K562 (cell line): ENCODE data around the gene FAM174C. TPM values are rescaled to one million over a fixed set of nuclear protein-coding genes. Genes with fewer than 3 reads are reported as not detected.

Experiments used
- CHD1 ChIP-seq: fragments of 200-600 bp; sonication (generic); IDR thresholded peaks from one replicate; pipeline ENCODE4 v1.6.1; 2012; ENCODE audit warnings: mild to moderate bottlenecking, moderate library complexity, low read length, inconsistent platforms
- ESRRA ChIP-seq: fragments of 450-650 bp; IDR thresholded peaks from 2 replicates; pipeline ENCODE4 v1.6.1; 2014; ENCODE audit warnings: low read depth, mild to moderate bottlenecking, moderate library complexity, borderline replicate concordance
- ETV6 ChIP-seq, 3 experiments: fragments of 150-350 bp in 1 of 3; sonication (generic) in 1 of 3; formaldehyde crosslinking in 1 of 3; IDR thresholded peaks; 2 replicates each; pipeline versions ENCODE4 v1.6.1 to v1.8.0; 2014 to 2022; ENCODE audit warnings: borderline replicate concordance in 2 of 3, low read depth in 2 of 3, antibody characterized with exemption in 1 of 3, low read length in 1 of 3, mild to moderate bottlenecking in 1 of 3, missing genetic modification reagents in 1 of 3
- EZH2 ChIP-seq: IDR thresholded peaks from 2 replicates; pipeline ENCODE4 v1.6.1; 2012; ENCODE audit warnings: low read depth, mild to moderate bottlenecking, inconsistent platforms, low read length, borderline replicate concordance
- FOXA3 ChIP-seq, 2 experiments: fragments of 450-650 bp in 1 of 2; sonication (generic) in 1 of 2; formaldehyde crosslinking; IDR thresholded peaks in 1 of 2; conservative IDR thresholded peaks in 1 of 2; 2 replicates each; pipeline versions ENCODE4 v1.4.0 to v1.8.0; 2020 to 2022; ENCODE audit warnings: mild to moderate bottlenecking in 2 of 2, missing genetic modification reagents in 1 of 2
- MBD2 ChIP-seq: sonication (generic); IDR thresholded peaks from 2 replicates; pipeline ENCODE4 v1.6.1; 2016; ENCODE audit warnings: low read depth, borderline replicate concordance
- RBM34 ChIP-seq: fragments of 200-400 bp; formaldehyde crosslinking; IDR thresholded peaks from 2 replicates; pipeline ENCODE4 v1.6.1; 2018; ENCODE audit warnings: low read length, borderline replicate concordance; ENCODE audit not compliant: insufficient read depth
- polyA plus RNA-seq, 8 experiments: library from polyadenylated mRNA; depleted of rRNA in 4 of 8; stranded (reverse) in 5 of 8; unstranded in 3 of 8; fragments of >200 nt; fragmentation: Nextera tagmentation in 2 of 8; fragmentation: Illumina TruSeq in 1 of 8; extraction: Ambion mirVana in 2 of 8; extraction: Trizol in 1 of 8; gene quantifications; 2 replicates each; pipeline versions ENCODE4 v1.2.1 to v1.2.3, GENCODE V29; 2011 to 2014; ENCODE audit warnings: inconsistent platforms in 1 of 8, missing spikeins in 1 of 8
- total RNA-seq, 7 experiments: library from RNA; depleted of rRNA in 6 of 7; stranded (reverse); fragments of >200 nt in 6 of 7; fragmentation: Illumina TruSeq in 2 of 7; extraction: Trizol in 2 of 7; gene quantifications; 2 replicates each; pipeline versions ENCODE4 v1.2.1 to v1.2.3, GENCODE V29; 2011 to 2021; ENCODE audit warnings: low replicate concordance in 1 of 7
- TF ChIP-seq, protein P1 (sequence below): fragments of 450-650 bp; formaldehyde crosslinking; conservative IDR thresholded peaks from 2 replicates; pipeline ENCODE4 v1.4.0; 2022; ENCODE audit warnings: mild to moderate bottlenecking, missing genetic modification characterization
- TF ChIP-seq, protein P2 (sequence below): fragments of 250-450 bp; sonication (Bioruptor Pico); IDR thresholded peaks from 2 replicates; pipeline ENCODE4 v1.4.0; 2020
- TF ChIP-seq, protein P3 (sequence below), 2 experiments: IDR thresholded peaks; 2 replicates each; pipeline ENCODE4 v1.6.1; 2012; ENCODE audit warnings: improper control_type of control experiment in 2 of 2, low read depth in 2 of 2, low read length in 2 of 2, borderline replicate concordance in 1 of 2
- TF ChIP-seq, protein P4 (sequence below): sonication (generic); formaldehyde crosslinking; IDR thresholded peaks from 2 replicates; pipeline ENCODE4 v1.8.0; 2022; ENCODE audit warnings: mild to moderate bottlenecking, missing genetic modification reagents
- TF ChIP-seq, protein P5 (sequence below), 2 experiments: fragments of 150-350 bp in 1 of 2; IDR thresholded peaks; 2 replicates each; pipeline ENCODE4 v1.6.1; 2012 to 2016; ENCODE audit warnings: low read depth in 2 of 2, low read length in 2 of 2, mild to moderate bottlenecking in 1 of 2, moderate library complexity in 1 of 2
- TF ChIP-seq, protein P6 (sequence below): fragments of 450-650 bp; IDR thresholded peaks from 2 replicates; pipeline ENCODE4 v1.6.1; 2016; ENCODE audit warnings: low read depth, mild to moderate bottlenecking, moderate library complexity

Gene FAM174C
- total and polyA plus RNA-seq, 9 of the 15 experiments (the other 6 are each of a cell fraction or from before 2014, with no cell fraction given) = 0.66 to 89.6 (median 20.3) TPM

DNA sequence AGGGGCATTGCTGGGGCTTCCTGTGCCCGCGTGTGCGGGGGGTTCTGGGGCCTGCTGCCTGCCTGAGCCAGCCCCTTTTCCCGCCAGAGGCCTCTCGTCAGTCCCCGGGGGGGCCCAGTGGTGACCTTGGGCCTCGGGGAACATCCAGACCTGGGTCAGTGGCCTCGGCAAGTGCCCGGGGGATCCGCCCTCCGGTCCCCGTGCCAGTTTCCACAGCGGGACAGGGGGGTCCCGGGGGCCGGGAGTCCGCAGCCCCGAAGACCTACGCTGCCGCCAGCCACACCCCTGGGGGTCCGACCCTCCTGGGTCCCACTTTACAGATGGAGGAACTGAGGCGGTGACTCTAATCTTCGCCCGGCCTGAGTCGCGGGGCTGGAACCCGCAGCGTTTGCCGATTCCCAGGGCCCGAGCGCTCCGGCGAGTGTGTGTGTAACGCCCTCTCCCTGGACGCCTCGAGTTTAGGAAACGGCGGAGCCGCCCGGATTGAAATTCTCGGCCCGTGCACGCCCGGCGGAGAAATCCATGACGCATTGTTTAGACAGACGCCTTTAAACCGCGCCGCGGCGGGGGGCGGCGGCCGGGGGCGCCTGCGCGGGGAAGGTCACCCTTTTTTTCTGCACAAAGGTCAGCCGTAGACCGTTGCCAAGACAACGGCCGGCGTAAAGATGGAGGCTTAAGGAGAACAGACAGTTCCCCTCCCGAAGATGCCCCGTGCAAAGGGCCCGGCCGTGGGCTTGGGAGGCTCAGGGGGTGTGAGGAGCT lies 49.7 kb downstream of the FAM174C start (continued):
- TF ChIP-seq, protein P1, sequence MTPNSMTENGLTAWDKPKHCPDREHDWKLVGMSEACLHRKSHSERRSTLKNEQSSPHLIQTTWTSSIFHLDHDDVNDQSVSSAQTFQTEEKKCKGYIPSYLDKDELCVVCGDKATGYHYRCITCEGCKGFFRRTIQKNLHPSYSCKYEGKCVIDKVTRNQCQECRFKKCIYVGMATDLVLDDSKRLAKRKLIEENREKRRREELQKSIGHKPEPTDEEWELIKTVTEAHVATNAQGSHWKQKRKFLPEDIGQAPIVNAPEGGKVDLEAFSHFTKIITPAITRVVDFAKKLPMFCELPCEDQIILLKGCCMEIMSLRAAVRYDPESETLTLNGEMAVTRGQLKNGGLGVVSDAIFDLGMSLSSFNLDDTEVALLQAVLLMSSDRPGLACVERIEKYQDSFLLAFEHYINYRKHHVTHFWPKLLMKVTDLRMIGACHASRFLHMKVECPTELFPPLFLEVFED (CRISPR knock-in tag) = no peak
- TF ChIP-seq, protein P2, sequence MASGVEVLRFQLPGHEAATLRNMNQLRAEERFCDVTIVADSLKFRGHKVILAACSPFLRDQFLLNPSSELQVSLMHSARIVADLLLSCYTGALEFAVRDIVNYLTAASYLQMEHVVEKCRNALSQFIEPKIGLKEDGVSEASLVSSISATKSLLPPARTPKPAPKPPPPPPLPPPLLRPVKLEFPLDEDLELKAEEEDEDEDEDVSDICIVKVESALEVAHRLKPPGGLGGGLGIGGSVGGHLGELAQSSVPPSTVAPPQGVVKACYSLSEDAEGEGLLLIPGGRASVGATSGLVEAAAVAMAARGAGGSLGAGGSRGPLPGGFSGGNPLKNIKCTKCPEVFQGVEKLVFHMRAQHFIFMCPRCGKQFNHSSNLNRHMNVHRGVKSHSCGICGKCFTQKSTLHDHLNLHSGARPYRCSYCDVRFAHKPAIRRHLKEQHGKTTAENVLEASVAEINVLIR (CRISPR knock-in tag) = 0 out of 2 replicates have a peak, but pooled peaks have one; percentile 25
- TF ChIP-seq EZH2 (no peak), MBD2 (no peak), ETV6 (IDR thresholded peaks at IDR 0.05; ENCODE audit: borderline replicate concordance in 1 of 2, low read depth in 2 of 2, low read length in 1 of 2) (no peak), ETV6 (CRISPR knock-in tag; IDR thresholded peaks at IDR 0.05; ENCODE audit: borderline replicate concordance) (no peak), CHD1 (no peak), ESRRA (peak; percentile 94), RBM34 (no peak), FOXA3 (CRISPR knock-in tag; conservative IDR thresholded peaks at IDR 0.05 in 1 of 2, IDR thresholded peaks at IDR 0.05 in 1 of 2) (peak in 1 of 2 experiments; percentile 49; a peak in 1 of 4 replicates)
- TF ChIP-seq, protein P3, sequence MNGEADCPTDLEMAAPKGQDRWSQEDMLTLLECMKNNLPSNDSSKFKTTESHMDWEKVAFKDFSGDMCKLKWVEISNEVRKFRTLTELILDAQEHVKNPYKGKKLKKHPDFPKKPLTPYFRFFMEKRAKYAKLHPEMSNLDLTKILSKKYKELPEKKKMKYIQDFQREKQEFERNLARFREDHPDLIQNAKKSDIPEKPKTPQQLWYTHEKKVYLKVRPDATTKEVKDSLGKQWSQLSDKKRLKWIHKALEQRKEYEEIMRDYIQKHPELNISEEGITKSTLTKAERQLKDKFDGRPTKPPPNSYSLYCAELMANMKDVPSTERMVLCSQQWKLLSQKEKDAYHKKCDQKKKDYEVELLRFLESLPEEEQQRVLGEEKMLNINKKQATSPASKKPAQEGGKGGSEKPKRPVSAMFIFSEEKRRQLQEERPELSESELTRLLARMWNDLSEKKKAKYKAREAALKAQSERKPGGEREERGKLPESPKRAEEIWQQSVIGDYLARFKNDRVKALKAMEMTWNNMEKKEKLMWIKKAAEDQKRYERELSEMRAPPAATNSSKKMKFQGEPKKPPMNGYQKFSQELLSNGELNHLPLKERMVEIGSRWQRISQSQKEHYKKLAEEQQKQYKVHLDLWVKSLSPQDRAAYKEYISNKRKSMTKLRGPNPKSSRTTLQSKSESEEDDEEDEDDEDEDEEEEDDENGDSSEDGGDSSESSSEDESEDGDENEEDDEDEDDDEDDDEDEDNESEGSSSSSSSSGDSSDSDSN (IDR thresholded peaks at IDR 0.05; ENCODE audit: borderline replicate concordance in 1 of 2, low read depth in 2 of 2, low read length in 2 of 2) = 0 out of 4 replicates have a peak, but pooled peaks of 1 of the 2 experiments have one; percentile 53
- TF ChIP-seq, protein P4, sequence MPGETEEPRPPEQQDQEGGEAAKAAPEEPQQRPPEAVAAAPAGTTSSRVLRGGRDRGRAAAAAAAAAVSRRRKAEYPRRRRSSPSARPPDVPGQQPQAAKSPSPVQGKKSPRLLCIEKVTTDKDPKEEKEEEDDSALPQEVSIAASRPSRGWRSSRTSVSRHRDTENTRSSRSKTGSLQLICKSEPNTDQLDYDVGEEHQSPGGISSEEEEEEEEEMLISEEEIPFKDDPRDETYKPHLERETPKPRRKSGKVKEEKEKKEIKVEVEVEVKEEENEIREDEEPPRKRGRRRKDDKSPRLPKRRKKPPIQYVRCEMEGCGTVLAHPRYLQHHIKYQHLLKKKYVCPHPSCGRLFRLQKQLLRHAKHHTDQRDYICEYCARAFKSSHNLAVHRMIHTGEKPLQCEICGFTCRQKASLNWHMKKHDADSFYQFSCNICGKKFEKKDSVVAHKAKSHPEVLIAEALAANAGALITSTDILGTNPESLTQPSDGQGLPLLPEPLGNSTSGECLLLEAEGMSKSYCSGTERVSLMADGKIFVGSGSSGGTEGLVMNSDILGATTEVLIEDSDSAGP = 0 out of 2 replicates have a peak, but pooled peaks have one; percentile 27
- TF ChIP-seq, protein P5, sequence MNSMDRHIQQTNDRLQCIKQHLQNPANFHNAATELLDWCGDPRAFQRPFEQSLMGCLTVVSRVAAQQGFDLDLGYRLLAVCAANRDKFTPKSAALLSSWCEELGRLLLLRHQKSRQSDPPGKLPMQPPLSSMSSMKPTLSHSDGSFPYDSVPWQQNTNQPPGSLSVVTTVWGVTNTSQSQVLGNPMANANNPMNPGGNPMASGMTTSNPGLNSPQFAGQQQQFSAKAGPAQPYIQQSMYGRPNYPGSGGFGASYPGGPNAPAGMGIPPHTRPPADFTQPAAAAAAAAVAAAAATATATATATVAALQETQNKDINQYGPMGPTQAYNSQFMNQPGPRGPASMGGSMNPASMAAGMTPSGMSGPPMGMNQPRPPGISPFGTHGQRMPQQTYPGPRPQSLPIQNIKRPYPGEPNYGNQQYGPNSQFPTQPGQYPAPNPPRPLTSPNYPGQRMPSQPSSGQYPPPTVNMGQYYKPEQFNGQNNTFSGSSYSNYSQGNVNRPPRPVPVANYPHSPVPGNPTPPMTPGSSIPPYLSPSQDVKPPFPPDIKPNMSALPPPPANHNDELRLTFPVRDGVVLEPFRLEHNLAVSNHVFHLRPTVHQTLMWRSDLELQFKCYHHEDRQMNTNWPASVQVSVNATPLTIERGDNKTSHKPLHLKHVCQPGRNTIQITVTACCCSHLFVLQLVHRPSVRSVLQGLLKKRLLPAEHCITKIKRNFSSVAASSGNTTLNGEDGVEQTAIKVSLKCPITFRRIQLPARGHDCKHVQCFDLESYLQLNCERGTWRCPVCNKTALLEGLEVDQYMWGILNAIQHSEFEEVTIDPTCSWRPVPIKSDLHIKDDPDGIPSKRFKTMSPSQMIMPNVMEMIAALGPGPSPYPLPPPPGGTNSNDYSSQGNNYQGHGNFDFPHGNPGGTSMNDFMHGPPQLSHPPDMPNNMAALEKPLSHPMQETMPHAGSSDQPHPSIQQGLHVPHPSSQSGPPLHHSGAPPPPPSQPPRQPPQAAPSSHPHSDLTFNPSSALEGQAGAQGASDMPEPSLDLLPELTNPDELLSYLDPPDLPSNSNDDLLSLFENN (IDR thresholded peaks at IDR 0.05; ENCODE audit: low read depth in 2 of 2, low read length in 2 of 2) = no peak
- TF ChIP-seq, protein P6, sequence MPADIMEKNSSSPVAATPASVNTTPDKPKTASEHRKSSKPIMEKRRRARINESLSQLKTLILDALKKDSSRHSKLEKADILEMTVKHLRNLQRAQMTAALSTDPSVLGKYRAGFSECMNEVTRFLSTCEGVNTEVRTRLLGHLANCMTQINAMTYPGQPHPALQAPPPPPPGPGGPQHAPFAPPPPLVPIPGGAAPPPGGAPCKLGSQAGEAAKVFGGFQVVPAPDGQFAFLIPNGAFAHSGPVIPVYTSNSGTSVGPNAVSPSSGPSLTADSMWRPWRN = no peak
